A549 (cell line): ENCODE results near the gene TOP3B. TPM values are rescaled to one million over a fixed set of nuclear protein-coding genes. Genes with fewer than 3 reads are reported as not detected.

ENCODE experiments used
- ATAC-seq, 2 experiments: fragments of 200-7000 bp in 1 of 2; fragments of >200 bp in 1 of 2; cut with Nextera tagmentation in 1 of 2; cut with Tn5 transposase in 1 of 2; 3 replicates each; pipeline versions ENCODE4 v1.8.0 to v1.9.1; 2018 to 2020; ENCODE audit warnings: mild to moderate bottlenecking in 1 of 2, moderate library complexity in 1 of 2
- CTCF ChIA-PET: fragments of 300-600 bp; sonication (Branson Sonifier 250); formaldehyde crosslinking; extraction: SDS; loops from one replicate; lab custom pipeline; 2021; ENCODE audit warnings: antibody characterized with exemption, inconsistent platforms; lab: Yijun Ruan, JAX
- POLR2A ChIA-PET: fragments of 350-600 bp; formaldehyde crosslinking; extraction: SDS; loops from one replicate; lab custom pipeline; 2021; ENCODE audit warnings: antibody characterized with exemption, inconsistent platforms; lab: Yijun Ruan, JAX
- DNase-seq, 2 experiments: peaks; one replicate each; pipeline versions ENCODE4 v3.0.0 to v3.0.0-alpha.2; 2011 to 2016; ENCODE audit warnings: low read depth in 1 of 2, low spot score in 1 of 2
- FAIRE-seq: peaks from 2 replicates; lab custom pipeline; 2011; peaks lifted over from hg19 to GRCh38; lab: Jason Lieb, UNC
- H3K27ac ChIP-seq, 2 experiments: fragments of >200 bp; sonication (Bioruptor Twin); formaldehyde crosslinking; 3 replicates each; pipeline ENCODE4 v1.5.1; 2016 to 2017
- H3K4me1 ChIP-seq: fragments of >200 bp; sonication (Bioruptor Twin); formaldehyde crosslinking; 3 replicates; pipeline ENCODE4 v1.6.1; 2016
- H3K4me2 ChIP-seq: fragments of >200 bp; sonication (Bioruptor Twin); formaldehyde crosslinking; 3 replicates; pipeline ENCODE4 v1.6.1; 2016
- H3K4me3 ChIP-seq: fragments of >200 bp; sonication (Bioruptor Twin); formaldehyde crosslinking; 3 replicates; pipeline ENCODE4 v1.5.1; 2016
- H3K9me3 ChIP-seq: fragments of >200 bp; sonication (Bioruptor Twin); formaldehyde crosslinking; 3 replicates; pipeline ENCODE4 v1.6.1; 2016
- CBX2 ChIP-seq: fragments of 200-600 bp; sonication (generic); IDR thresholded peaks from 2 replicates; pipeline ENCODE4 v1.6.1; 2016; ENCODE audit warnings: low read depth, mild to moderate bottlenecking, borderline replicate concordance
- CEBPB ChIP-seq, 2 experiments: fragments of >200 bp in 1 of 2; sonication (Bioruptor Twin) in 1 of 2; formaldehyde crosslinking in 1 of 2; IDR thresholded peaks; 2 replicates each; pipeline ENCODE4 v1.6.1; 2012 to 2016
- EHF ChIP-seq: fragments of 250-450 bp; sonication (Bioruptor Pico); IDR thresholded peaks from 2 replicates; pipeline ENCODE4 v1.5.0; 2020; ENCODE audit warnings: mild to moderate bottlenecking
- FOSL2 ChIP-seq, 2 experiments: fragments of 450-650 bp in 1 of 2; fragments of >200 bp in 1 of 2; sonication (Bioruptor Twin) in 1 of 2; formaldehyde crosslinking; IDR thresholded peaks; 2 replicates each; pipeline versions ENCODE4 v1.5.0 to v1.6.1; 2016 to 2020; ENCODE audit warnings: mild to moderate bottlenecking in 1 of 2, moderate library complexity in 1 of 2
- FOXS1 ChIP-seq: fragments of 250-450 bp; sonication (Bioruptor Pico); IDR thresholded peaks from 2 replicates; pipeline ENCODE4 v1.5.0; 2020; ENCODE audit warnings: mild to moderate bottlenecking, moderate library complexity
- HDAC2 ChIP-seq: fragments of 200-600 bp; sonication (generic); IDR thresholded peaks from 2 replicates; pipeline ENCODE4 v1.6.1; 2016
- HEYL ChIP-seq: fragments of 250-450 bp; sonication (Bioruptor Pico); IDR thresholded peaks from 2 replicates; pipeline ENCODE4 v1.8.0; 2021; ENCODE audit warnings: mild to moderate bottlenecking, moderate library complexity
- HMGXB4 ChIP-seq: fragments of 250-450 bp; sonication (Bioruptor Pico); IDR thresholded peaks from 2 replicates; pipeline ENCODE4 v1.5.0; 2021; ENCODE audit warnings: mild to moderate bottlenecking, moderate library complexity, borderline replicate concordance
- HOXA7 ChIP-seq: fragments of 250-450 bp; sonication (Bioruptor Pico); IDR thresholded peaks from 2 replicates; pipeline ENCODE4 v1.5.0; 2020; ENCODE audit warnings: mild to moderate bottlenecking, moderate library complexity
- HOXB5 ChIP-seq: fragments of 250-450 bp; sonication (Bioruptor Pico); IDR thresholded peaks from 2 replicates; pipeline ENCODE4 v1.5.0; 2020; ENCODE audit warnings: mild to moderate bottlenecking, moderate library complexity
- KDM1A ChIP-seq: fragments of 200-600 bp; sonication (generic); IDR thresholded peaks from 2 replicates; pipeline ENCODE4 v1.6.1; 2016; ENCODE audit warnings: low read depth, mild to moderate bottlenecking
- MAZ ChIP-seq: fragments of 150-350 bp; IDR thresholded peaks from 2 replicates; pipeline ENCODE4 v1.6.1; 2014; ENCODE audit warnings: antibody characterized with exemption, low read depth, low read length, borderline replicate concordance
- RFX5 ChIP-seq: fragments of 450-650 bp; IDR thresholded peaks from 2 replicates; pipeline ENCODE4 v1.7.1; 2014; ENCODE audit warnings: antibody characterized with exemption, mild to moderate bottlenecking, moderate library complexity
- SREBF2 ChIP-seq: fragments of 450-650 bp; IDR thresholded peaks from 2 replicates; pipeline ENCODE4 v1.6.1; 2014; ENCODE audit warnings: mild to moderate bottlenecking, moderate library complexity
- ZC3H11A ChIP-seq: fragments of 450-650 bp; IDR thresholded peaks from 2 replicates; pipeline ENCODE4 v1.6.1; 2014; ENCODE audit warnings: antibody characterized with exemption, mild to moderate bottlenecking
- ZNF302 ChIP-seq: fragments of 250-450 bp; sonication (Bioruptor Pico); IDR thresholded peaks from 2 replicates; pipeline ENCODE4 v1.9.0; 2021; ENCODE audit warnings: inconsistent platforms, mild to moderate bottlenecking, moderate library complexity
- ZSCAN20 ChIP-seq: fragments of 250-450 bp; sonication (Bioruptor Pico); IDR thresholded peaks from 2 replicates; pipeline ENCODE4 v1.8.0; 2022; ENCODE audit warnings: mild to moderate bottlenecking, moderate library complexity
- WGBS: methylation state at CpG from one replicate; pipeline ENCODE4 v1.1.6; 2017; ENCODE audit errors: missing lambda C conversion rate; 5-methylcytosine and 5-hydroxymethylcytosine counted together
- polyA plus RNA-seq, 4 experiments: library from polyadenylated mRNA; depleted of rRNA in 3 of 4; stranded (reverse); fragments of >200 nt; fragmentation: RNase III in 1 of 4; extraction: RNeasy Plus Mini Kit Qiagen cat#74134 plus additional on column Dnase treatment in 1 of 4; gene quantifications; 2 replicates in 3 of 4; 3 replicates in 1 of 4; pipeline ENCODE4 v1.2.3, GENCODE V29; 2011 to 2017
- TF ChIP-seq, protein P1 (sequence below): IDR thresholded peaks from 2 replicates; pipeline ENCODE4 v1.6.1; 2012
- TF ChIP-seq, protein P2 (sequence below): IDR thresholded peaks from 2 replicates; pipeline ENCODE4 v1.6.1; 2012
- TF ChIP-seq, protein P3 (sequence below): fragments of 450-650 bp; IDR thresholded peaks from 2 replicates; pipeline ENCODE4 v1.6.1; 2014; ENCODE audit warnings: antibody characterized with exemption
- TF ChIP-seq, protein P4 (sequence below): fragments of >200 bp; sonication (Bioruptor Twin); formaldehyde crosslinking; IDR thresholded peaks from 3 replicates; pipeline ENCODE4 v1.5.1; 2016

The TOP3B gene
- polyA plus RNA-seq, 2 of the 4 experiments (the other 2 are of a cell fraction): 11.5 to 19.8 TPM

- Histone ChIP-seq H3K27ac (no peak overlapping the region), H3K4me2 (no peak overlapping the region), H3K4me1 (no peaks in the 10 kb centered on the region), H3K9me3 (no peaks in the 10 kb centered on the region), H3K4me3 (no peak overlapping the region)
- ChIA-PET CTCF (interaction anchor here (1.3 to 1.4 kb wide), 2 partner anchors 10 to 50 kb away, joined by 3 to 5 read pairs; partner anchors contain the start of gene PPM1F), POLR2A (no interaction called here)
- FAIRE-seq (no peak), ATAC-seq (no peak), DNase-seq (no peak)
- 42% methylated on average over 3 of the region's 3 CpGs for WGBS
- TF ChIP-seq CEBPB (IDR thresholded peaks at IDR 0.05) (no peak), HEYL (CRISPR knock-in tag) (no peak), ZC3H11A (no peak), EHF (no peak), HOXA7 (CRISPR knock-in tag) (no peak), CBX2 (no peak), ZNF302 (CRISPR knock-in tag) (no peak), HOXB5 (CRISPR knock-in tag) (no peak), RFX5 (no peak), KDM1A (no peak), ZSCAN20 (CRISPR knock-in tag) (no peak), SREBF2 (no peak), HDAC2 (no peak), MAZ (no peak), FOSL2 (IDR thresholded peaks at IDR 0.05) (no peak), FOSL2 (CRISPR knock-in tag; IDR thresholded peaks at IDR 0.05) (no peak), FOXS1 (CRISPR knock-in tag) (no peak)
- TF ChIP-seq, protein P1, sequence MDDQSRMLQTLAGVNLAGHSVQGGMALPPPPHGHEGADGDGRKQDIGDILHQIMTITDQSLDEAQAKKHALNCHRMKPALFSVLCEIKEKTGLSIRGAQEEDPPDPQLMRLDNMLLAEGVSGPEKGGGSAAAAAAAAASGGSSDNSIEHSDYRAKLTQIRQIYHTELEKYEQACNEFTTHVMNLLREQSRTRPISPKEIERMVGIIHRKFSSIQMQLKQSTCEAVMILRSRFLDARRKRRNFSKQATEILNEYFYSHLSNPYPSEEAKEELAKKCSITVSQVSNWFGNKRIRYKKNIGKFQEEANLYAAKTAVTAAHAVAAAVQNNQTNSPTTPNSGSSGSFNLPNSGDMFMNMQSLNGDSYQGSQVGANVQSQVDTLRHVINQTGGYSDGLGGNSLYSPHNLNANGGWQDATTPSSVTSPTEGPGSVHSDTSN: no peak
- TF ChIP-seq, protein P2, sequence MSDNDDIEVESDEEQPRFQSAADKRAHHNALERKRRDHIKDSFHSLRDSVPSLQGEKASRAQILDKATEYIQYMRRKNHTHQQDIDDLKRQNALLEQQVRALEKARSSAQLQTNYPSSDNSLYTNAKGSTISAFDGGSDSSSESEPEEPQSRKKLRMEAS: no peak
- TF ChIP-seq, protein P3, sequence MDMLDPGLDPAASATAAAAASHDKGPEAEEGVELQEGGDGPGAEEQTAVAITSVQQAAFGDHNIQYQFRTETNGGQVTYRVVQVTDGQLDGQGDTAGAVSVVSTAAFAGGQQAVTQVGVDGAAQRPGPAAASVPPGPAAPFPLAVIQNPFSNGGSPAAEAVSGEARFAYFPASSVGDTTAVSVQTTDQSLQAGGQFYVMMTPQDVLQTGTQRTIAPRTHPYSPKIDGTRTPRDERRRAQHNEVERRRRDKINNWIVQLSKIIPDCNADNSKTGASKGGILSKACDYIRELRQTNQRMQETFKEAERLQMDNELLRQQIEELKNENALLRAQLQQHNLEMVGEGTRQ: no peak
- TF ChIP-seq, protein P4, sequence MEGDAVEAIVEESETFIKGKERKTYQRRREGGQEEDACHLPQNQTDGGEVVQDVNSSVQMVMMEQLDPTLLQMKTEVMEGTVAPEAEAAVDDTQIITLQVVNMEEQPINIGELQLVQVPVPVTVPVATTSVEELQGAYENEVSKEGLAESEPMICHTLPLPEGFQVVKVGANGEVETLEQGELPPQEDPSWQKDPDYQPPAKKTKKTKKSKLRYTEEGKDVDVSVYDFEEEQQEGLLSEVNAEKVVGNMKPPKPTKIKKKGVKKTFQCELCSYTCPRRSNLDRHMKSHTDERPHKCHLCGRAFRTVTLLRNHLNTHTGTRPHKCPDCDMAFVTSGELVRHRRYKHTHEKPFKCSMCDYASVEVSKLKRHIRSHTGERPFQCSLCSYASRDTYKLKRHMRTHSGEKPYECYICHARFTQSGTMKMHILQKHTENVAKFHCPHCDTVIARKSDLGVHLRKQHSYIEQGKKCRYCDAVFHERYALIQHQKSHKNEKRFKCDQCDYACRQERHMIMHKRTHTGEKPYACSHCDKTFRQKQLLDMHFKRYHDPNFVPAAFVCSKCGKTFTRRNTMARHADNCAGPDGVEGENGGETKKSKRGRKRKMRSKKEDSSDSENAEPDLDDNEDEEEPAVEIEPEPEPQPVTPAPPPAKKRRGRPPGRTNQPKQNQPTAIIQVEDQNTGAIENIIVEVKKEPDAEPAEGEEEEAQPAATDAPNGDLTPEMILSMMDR: no peak
Measured at GRCh38 chr22:22002526-22003055, 20.0 kb upstream of the TOP3B start.

- TF ChIP-seq HMGXB4 (CRISPR knock-in tag): no peak
- ATAC-seq (no peak), FAIRE-seq (no peak), DNase-seq (no peak)
- ChIA-PET POLR2A (no interaction called here), CTCF (interaction anchor here (0.9 to 1.4 kb wide), 3 partner anchors 9 to 49 kb away, joined by 3 to 5 read pairs (median 3); partner anchors contain the start of gene PPM1F)
- H3K4me1 ChIP-seq: no peaks in the 10 kb centered on the region
- WGBS: 84% methylated on average over 2 of the region's 2 CpGs
- no peaks in the 10 kb centered on the region for H3K9me3 ChIP-seq
- no peak overlapping the region for H3K4me3 ChIP-seq
- H3K4me2 ChIP-seq: no peak overlapping the region
- H3K27ac ChIP-seq: no peak overlapping the region
Measured at GRCh38 chr22:22001664-22002525, 19.3 kb upstream of the TOP3B start.
